Activated CD8-positive, alpha-beta memory T cell treated with anti-CD3 and anti-CD28 coated beads, Interleukin-2, amount 50 U/mL, for 24 hours (primary cell): ENCODE data around the gene AQP12B.

Experiments used
- DNase-seq: peaks from one replicate; pipeline ENCODE4 v3.0.0-alpha.2; 2020; ENCODE audit errors: extremely low read depth

The AQP12B gene

DNA sequence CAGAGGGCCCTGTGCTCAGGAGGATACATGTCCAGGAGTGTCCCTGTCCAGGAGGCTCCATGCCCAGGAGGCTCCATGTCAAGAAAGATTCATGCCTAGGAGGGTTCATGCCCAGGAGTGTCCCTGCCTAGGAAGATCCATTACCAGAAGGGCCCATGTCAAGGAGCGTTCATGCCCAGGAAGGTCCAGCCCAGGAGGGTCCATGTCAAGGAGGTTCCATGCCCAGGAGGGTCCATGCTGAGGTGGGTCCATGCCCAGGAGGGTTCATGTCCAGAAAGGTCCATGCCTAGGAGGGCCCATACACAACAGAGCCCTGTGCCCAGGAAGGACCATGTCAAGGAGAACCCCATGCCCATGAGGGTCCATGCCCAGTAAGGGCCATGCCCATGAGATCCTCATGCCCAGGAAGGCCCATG lies 50.4 kb downstream of the AQP12B start:
- no peak for DNase-seq

DNA sequence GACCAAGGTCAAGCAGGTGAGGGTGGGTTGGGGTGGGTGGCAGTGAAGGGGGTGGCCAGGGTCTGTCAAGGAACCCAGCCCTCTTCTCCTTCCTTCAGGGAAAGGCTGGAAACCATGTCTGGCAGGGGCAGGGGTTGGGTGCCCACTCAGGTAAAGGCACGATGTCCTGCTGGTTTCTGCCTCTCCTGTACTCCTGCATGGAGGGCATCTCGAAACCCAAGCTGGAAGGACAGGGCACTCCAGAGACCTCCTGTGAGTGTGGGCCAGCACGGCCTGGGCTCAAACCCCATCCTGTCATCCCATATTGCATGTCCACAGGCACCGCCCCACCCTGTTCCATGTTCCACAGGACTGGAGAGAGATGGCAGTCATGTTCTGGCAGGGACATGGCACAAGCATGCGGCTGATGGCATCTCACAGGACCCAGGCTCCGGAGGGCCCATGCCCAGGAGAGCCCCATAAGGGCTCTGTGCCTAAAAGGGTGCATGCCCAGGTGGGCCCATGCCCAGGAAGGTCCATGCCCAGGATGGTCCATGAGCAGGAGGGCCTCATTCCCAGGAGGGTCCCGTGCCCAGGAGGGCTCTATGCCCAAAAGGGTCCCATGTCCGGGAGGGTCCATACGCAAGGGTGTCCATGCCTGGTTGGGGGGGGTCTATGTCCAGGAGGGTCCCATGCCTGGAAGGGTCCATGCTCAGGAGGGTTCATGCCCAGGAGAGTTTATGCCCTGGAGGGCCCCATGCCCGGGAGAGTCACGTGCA lies 51.0 kb downstream of the AQP12B start:
- no peak for DNase-seq

DNA sequence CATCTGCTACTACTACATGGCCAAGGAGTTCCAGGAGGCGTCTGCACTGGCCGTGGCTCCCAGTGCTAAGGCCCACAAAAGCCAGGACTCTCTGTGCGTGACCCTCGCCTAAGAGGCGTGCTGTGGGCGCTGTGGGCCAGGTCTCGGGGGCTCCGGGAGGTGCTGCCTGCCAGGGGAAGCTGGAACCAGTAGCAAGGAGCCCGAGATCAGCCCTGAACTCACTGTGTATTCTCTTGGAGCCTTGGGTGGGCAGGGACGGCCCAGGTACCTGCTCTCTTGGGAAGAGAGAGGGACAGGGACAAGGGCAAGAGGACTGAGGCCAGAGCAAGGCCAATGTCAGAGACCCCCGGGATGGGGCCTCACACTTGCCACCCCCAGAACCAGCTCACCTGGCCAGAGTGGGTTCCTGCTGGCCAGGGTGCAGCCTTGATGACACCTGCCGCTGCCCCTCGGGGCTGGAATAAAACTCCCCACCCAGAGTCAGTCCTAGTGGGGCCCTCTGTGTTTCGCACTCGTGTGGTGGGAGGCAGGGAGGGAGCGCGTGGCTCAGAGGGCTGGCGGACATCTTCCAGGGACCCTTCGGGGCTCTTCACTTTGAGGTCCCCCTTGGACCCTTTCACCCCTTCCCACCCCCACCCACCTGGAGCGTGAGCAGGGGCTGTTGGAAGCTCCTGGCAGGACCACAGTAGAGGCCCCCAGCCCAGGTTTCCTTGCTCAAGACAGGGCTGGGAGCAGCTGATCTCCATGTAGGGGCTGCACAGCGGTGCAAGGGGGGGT lies 51.7 kb downstream of the AQP12B start:
- DNase-seq = no peak

DNA sequence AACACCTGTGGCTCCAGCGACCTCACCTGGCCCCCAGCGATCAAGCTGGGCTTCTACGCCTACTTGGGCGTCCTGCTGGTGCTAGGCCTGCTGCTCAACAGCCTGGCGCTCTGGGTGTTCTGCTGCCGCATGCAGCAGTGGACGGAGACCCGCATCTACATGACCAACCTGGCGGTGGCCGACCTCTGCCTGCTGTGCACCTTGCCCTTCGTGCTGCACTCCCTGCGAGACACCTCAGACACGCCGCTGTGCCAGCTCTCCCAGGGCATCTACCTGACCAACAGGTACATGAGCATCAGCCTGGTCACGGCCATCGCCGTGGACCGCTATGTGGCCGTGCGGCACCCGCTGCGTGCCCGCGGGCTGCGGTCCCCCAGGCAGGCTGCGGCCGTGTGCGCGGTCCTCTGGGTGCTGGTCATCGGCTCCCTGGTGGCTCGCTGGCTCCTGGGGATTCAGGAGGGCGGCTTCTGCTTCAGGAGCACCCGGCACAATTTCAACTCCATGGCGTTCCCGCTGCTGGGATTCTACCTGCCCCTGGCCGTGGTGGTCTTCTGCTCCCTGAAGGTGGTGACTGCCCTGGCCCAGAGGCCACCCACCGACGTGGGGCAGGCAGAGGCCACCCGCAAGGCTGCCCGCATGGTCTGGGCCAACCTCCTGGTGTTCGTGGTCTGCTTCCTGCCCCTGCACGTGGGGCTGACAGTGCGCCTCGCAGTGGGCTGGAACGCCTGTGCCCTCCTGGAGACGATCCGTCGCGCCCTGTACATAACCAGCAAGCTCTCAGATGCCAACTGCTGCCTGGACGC lies 52.5 kb downstream of the AQP12B start:
- DNase-seq = no peak

DNA sequence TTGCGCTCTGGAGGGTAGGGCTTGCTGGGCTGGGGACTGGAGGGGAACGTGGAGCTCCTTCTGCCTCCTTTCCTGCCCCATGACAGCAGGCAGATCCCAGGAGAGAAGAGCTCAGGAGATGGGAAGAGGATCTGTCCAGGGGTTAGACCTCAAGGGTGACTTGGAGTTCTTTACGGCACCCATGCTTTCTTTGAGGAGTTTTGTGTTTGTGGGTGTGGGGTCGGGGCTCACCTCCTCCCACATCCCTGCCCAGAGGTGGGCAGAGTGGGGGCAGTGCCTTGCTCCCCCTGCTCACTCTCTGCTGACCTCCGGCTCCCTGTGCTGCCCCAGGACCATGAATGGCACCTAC lies 53.1 kb downstream of the AQP12B start:
- DNase-seq = no peak

DNA sequence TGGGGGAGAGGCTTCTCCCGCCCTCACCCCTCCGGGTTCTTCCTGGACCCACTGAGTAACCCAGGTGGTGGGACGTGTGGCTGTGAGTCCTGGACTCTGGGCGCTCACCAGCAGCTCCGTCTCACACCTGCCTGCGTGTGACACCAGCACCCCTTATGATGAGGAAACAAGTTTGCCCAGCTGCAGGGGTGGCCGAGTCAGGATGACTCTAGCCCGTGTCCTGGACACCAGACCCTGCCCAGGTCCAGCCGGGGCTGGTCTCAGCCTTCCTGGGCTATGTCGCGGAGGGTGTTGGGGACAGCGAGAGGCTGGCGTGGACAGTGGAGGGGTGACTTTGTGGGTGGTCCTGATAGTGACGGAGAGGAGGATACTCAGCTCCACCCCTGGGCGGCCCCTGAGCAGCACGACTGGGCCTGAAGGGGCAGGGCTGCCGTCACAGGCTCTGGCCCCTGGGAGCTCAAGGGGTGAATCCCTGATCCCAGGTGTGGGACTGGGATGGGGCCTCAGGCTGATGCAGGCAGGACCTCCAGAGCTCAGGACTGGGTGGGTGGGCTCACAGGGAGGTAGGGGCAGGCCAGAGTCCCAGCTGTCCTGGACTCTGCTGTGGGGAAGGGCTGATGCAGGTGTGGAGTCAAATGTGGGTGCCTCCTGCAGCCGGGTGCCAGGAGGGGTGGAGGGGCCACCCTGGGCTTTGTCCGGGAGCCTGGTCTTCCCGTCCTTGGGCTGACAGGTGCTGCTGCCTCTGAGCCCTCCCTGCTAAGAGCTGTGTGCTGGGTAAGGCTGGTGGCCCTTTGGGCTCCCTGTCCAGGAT lies 53.7 kb downstream of the AQP12B start:
- DNase-seq = no peak

DNA sequence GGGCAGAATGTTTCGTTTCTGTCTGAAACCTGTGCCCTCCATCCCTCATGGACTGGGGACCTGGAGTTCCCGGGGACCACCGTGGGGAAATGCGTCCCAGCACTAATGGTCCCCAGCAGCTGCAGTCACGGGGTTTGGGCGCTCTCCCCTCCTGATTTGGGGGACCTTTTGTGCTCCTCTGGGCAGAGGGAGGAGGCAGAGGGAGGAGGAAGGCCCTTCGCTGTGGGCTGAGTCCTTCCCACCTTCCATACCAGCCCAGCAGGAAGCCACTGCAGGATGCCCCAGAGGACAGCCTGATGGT lies 54.2 kb downstream of the AQP12B start:
- no peak for DNase-seq

DNA sequence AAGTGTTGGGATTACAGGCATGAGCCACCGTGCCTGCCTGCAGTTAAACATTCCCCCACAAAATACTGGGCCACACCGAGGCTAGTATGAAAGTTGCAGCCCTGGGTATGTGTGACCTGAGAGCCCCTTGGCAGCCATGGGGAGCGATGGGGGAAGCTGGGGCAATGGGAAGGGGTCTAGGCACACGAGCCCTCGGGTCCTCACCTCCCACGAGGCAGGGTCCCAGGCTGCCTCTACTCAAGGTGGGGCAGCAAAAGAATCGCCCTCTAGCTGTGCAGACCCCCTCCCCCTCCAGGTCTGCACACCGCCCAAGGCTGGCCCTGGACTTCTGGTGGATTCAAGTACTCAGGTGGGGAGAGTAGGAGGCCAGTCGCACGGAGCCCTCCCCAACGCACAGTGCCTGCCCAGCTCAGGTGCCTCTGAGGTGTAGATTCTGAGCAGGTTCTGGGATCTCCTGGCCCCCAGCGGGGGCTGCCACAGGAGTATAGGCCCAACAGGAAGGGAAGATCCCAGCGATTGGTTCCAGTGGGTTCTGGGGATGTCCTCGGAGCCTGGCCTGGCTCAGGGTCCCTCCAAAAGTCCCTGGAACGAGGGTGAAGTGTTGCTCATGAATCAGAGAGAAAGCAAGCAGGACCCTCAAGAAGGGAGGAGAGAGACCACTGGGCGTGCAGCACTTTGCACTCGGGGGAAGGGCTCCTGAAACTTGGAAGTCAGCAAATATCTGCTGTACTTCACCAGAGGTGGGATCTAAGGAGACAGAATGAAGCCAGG lies 54.8 kb downstream of the AQP12B start:
- no peak for DNase-seq

DNA sequence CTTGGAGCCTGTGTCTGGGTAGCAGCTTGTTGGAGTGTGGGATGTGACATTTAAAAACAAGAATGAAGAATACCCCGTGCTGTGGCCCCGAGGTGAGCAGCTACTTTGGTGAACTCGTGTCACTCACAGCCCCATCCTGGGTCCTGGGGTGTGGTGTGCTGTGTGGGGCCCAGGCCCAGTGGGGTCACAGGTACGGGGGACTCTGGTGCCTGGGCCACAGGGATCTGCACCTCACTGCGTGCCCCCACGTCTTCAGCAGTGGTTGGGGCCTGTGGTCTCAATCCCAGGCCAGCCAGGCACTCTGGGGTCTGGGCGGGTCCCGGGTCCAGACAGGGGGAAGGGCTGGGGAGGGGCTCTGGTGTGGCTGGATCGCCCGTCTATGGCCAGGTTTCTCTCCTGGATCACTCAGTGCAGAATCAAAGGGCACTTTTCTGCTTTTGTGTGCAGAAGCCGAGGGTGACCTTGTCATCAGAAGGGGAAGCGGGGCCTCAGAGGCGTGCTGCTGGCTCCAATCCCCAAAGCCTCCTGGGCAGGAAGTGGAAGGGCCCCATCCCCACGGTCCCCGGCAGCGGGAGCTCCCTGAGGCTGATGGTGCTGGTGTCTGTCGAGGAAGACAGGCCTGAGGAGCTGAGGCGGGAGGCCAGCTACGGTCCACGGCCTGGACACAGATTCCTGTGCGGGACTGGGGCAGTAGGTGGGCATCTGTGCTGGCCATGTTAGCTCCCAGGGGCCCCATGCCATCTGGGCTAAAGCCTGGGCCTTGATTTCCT lies 56.0 kb downstream of the AQP12B start:
- DNase-seq = no peak
